Keratinocyte (primary cell): ENCODE results near the gene NT5M. TPM values are rescaled to one million over a fixed set of nuclear protein-coding genes. Genes with fewer than 3 reads are reported as not detected.

Source experiments
- DNase-seq: peaks from one replicate; pipeline ENCODE4 v3.0.0-alpha.2; 2011; ENCODE audit warnings: low read depth, missing footprints, low spot score
- FAIRE-seq: peaks from 2 replicates; lab custom pipeline; 2011; peaks lifted over from hg19 to GRCh38; lab: Jason Lieb, UNC
- H2AFZ ChIP-seq: 2 replicates; pipeline ENCODE4 v1.6.0; 2012; ENCODE audit warnings: low read length, control low read depth, inconsistent platforms; ENCODE audit not compliant: control insufficient read depth
- H3K27ac ChIP-seq: 2 replicates; pipeline ENCODE4 v1.5.1; 2011; ENCODE audit warnings: low read length; ENCODE audit not compliant: control insufficient read depth, insufficient read depth
- H3K27me3 ChIP-seq: 3 replicates; pipeline ENCODE4 v1.6.0; 2011; ENCODE audit warnings: low read length; ENCODE audit not compliant: control insufficient read depth, insufficient read depth; ENCODE audit errors: extremely low read depth
- H3K36me3 ChIP-seq, 2 experiments: 2 replicates in 1 of 2; 3 replicates in 1 of 2; pipeline ENCODE4 v1.5.1; 2011; ENCODE audit warnings: low read length in 2 of 2, mild to moderate bottlenecking in 1 of 2; ENCODE audit not compliant: control insufficient read depth in 2 of 2, insufficient read depth in 2 of 2; ENCODE audit errors: extremely low read depth in 1 of 2
- H3K4me1 ChIP-seq: 3 replicates; pipeline ENCODE4 v1.5.1; 2011; ENCODE audit warnings: low read length; ENCODE audit not compliant: control insufficient read depth, insufficient read depth; ENCODE audit errors: extremely low read depth
- H3K4me2 ChIP-seq: 3 replicates; pipeline ENCODE4 v1.6.0; 2011; ENCODE audit warnings: low read depth, low read length; ENCODE audit not compliant: control insufficient read depth, insufficient read depth; ENCODE audit errors: extremely low read depth
- H3K4me3 ChIP-seq, 3 experiments: fragments of 200-600 bp in 1 of 3; sonication (generic) in 1 of 3; 2 replicates in 2 of 3; 3 replicates in 1 of 3; pipeline ENCODE4 v1.5.1; 2011 to 2016; ENCODE audit warnings: low read length in 3 of 3, mild to moderate bottlenecking in 3 of 3, control low read depth in 2 of 3, inconsistent platforms in 1 of 3, low read depth in 1 of 3, mixed read lengths in 1 of 3, mixed run types in 1 of 3, moderate library complexity in 1 of 3; ENCODE audit not compliant: control insufficient read depth in 2 of 3, insufficient read depth in 2 of 3; ENCODE audit errors: extremely low read depth in 1 of 3
- H3K79me2 ChIP-seq: 2 replicates; pipeline ENCODE4 v1.6.0; 2012; ENCODE audit warnings: low read length; ENCODE audit not compliant: control insufficient read depth, insufficient read depth
- H3K9ac ChIP-seq: 3 replicates; pipeline ENCODE4 v1.6.0; 2011; ENCODE audit warnings: low read length; ENCODE audit not compliant: control insufficient read depth, insufficient read depth; ENCODE audit errors: extremely low read depth
- H3K9me1 ChIP-seq: 3 replicates; pipeline ENCODE4 v1.6.0; 2011; ENCODE audit warnings: low read length; ENCODE audit not compliant: control insufficient read depth, insufficient read depth; ENCODE audit errors: extremely low read depth
- H3K9me3 ChIP-seq: 2 replicates; pipeline ENCODE4 v1.5.1; 2012; ENCODE audit warnings: low read depth, low read length; ENCODE audit not compliant: control insufficient read depth
- H4K20me1 ChIP-seq: 3 replicates; pipeline ENCODE4 v1.6.0; 2011; ENCODE audit warnings: low read length; ENCODE audit not compliant: control insufficient read depth, insufficient read depth; ENCODE audit errors: extremely low read depth
- EZH2 ChIP-seq: IDR thresholded peaks from one replicate; pipeline ENCODE4 v1.6.1; 2012; ENCODE audit warnings: inconsistent platforms, mild to moderate bottlenecking, low read length, moderate library complexity
- dilution Hi-C: fragments of 300-500 bp; cut with MboI; formaldehyde crosslinking; loops from one replicate; pipeline ENCODE4 v1.7.0; 2020; ENCODE audit warnings: low sequenced_read_pairs; ENCODE audit not compliant: extremely low pct_ligation_motif_present
- polyA plus RNA-seq, 5 experiments: library from polyadenylated mRNA; depleted of rRNA in 3 of 5; stranded (reverse) in 3 of 5; stranded (forward) in 1 of 5; unstranded in 1 of 5; fragments of >200 nt; gene quantifications; 1 replicate in 1 of 5; 2 replicates in 3 of 5; 3 replicates in 1 of 5; pipeline versions ENCODE4 v1.2.1 to v1.2.3, GENCODE V29; 2011 to 2012; ENCODE audit warnings: missing spikeins in 2 of 5, low read depth in 1 of 5, low replicate concordance in 1 of 5
- TF ChIP-seq, protein P1 (sequence below), 3 experiments: IDR thresholded peaks in 1 of 3; conservative IDR thresholded peaks in 1 of 3; optimal IDR thresholded peaks in 1 of 3; 2 replicates in 2 of 3; 3 replicates in 1 of 3; pipeline versions ENCODE3 to v1.5.1; 2011; ENCODE audit warnings: low read length in 3 of 3, mild to moderate bottlenecking in 3 of 3, moderate library complexity in 2 of 3, control low read depth in 1 of 3, inconsistent platforms in 1 of 3; ENCODE audit not compliant: insufficient read depth in 2 of 3; ENCODE audit errors: extremely low read depth in 1 of 3

Gene NT5M
- polyA plus RNA-seq, 1 donor (not counting 4 experiments of a cell fraction or from before 2014, with no cell fraction given), result 0.16 TPM

DNA sequence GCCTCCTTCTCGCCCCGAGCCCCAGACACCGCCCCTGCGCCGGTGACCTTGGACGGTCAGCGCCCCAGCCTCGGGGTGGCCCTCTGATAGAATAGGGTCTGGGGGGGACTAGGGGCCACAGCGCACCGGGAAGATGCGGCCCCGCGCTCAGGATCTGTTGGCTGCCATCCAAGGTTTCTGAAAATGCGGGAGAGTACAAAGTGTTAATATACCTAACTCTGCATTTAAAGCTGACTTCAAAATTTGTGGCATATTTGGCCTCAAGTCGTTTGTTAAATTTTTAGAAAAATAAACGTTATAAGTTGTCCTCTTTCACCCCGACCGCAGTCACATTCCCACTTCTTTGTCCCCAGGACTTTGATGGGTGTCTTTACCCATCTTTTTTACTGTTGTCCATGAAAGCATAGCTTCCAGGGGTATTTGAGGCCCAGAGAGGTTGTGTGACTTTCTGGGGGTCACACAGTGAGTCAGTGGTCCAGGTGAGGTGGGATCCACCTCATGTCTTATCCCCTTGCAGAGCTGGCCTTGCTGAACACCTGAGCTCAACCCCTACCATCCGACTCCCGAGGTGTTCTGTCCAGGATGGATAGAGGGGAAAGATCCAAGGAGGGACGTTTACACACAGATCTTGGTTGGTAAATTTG is 796 bp downstream of the NT5M start:
- no peaks in the 10 kb centered on the region for H3K36me3 ChIP-seq
- no peak for DNase-seq
- peaks cover 3% of the 10 kb centered on the region for H3K27me3 ChIP-seq
- H4K20me1 ChIP-seq, result no peaks in the 10 kb centered on the region
- no peak overlapping the region for H3K9ac ChIP-seq
- peaks cover 2% of the 10 kb centered on the region for H3K4me1 ChIP-seq
- no peak for FAIRE-seq
- TF ChIP-seq, protein P1, sequence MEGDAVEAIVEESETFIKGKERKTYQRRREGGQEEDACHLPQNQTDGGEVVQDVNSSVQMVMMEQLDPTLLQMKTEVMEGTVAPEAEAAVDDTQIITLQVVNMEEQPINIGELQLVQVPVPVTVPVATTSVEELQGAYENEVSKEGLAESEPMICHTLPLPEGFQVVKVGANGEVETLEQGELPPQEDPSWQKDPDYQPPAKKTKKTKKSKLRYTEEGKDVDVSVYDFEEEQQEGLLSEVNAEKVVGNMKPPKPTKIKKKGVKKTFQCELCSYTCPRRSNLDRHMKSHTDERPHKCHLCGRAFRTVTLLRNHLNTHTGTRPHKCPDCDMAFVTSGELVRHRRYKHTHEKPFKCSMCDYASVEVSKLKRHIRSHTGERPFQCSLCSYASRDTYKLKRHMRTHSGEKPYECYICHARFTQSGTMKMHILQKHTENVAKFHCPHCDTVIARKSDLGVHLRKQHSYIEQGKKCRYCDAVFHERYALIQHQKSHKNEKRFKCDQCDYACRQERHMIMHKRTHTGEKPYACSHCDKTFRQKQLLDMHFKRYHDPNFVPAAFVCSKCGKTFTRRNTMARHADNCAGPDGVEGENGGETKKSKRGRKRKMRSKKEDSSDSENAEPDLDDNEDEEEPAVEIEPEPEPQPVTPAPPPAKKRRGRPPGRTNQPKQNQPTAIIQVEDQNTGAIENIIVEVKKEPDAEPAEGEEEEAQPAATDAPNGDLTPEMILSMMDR (optimal IDR thresholded peaks at IDR 0.05 in 1 of 3, IDR thresholded peaks at IDR 0.05 in 1 of 3, conservative IDR thresholded peaks at IDR 0.05 in 1 of 3; ENCODE audit: extremely low read depth in 1 of 3, insufficient read depth in 2 of 3, low read length in 3 of 3), result no peak
- TF ChIP-seq EZH2, result no peak
- peak overlapping the region; percentile 44 to 62 (median 58) for H3K4me3 ChIP-seq
- no peaks in the 10 kb centered on the region for H3K9me1 ChIP-seq
- H2AFZ ChIP-seq, result peak overlapping the region; percentile 36
- H3K9me3 ChIP-seq, result no peaks in the 10 kb centered on the region
- no peak overlapping the region for H3K27ac ChIP-seq
- no peaks in the 10 kb centered on the region for H3K79me2 ChIP-seq
- dilution Hi-C loops, result no loop called here
- peak overlapping the region; percentile 89 for H3K4me2 ChIP-seq

DNA sequence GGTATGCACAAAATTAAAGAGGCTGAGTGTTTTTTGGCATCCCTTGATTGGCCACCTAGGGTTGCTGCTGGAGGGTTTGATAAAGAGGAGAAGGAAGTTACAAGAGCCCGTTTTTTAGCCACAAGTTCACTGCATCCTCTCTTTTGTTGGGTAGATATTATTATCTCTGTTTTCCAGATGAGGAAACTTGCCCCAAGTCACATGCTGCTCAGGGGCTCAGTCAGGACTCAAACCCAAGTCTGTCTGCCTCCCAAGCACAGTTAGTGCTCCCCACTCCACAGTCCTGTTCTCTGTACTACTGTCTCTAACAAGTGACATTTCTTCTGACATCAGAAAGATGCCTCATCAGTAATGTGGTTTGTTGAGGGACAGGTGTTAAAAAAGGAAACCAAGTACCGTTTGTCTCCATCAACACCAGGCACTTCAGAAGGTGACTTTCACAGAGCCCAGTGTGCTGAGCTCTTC is 1.4 kb downstream of the NT5M start:
- no peaks in the 10 kb centered on the region for H4K20me1 ChIP-seq
- DNase-seq, result no peak
- H3K4me2 ChIP-seq, result no peak overlapping the region
- H3K9ac ChIP-seq, result no peak overlapping the region
- H2AFZ ChIP-seq, result no peak overlapping the region
- H3K4me3 ChIP-seq, result no peak overlapping the region
- FAIRE-seq, result no peak
- no peak overlapping the region for H3K27ac ChIP-seq
- dilution Hi-C loops, result no loop called here
- peaks cover 2% of the 10 kb centered on the region for H3K4me1 ChIP-seq
- TF ChIP-seq, protein P1 (optimal IDR thresholded peaks at IDR 0.05 in 1 of 3, IDR thresholded peaks at IDR 0.05 in 1 of 3, conservative IDR thresholded peaks at IDR 0.05 in 1 of 3; ENCODE audit: extremely low read depth in 1 of 3, insufficient read depth in 2 of 3, low read length in 3 of 3), result no peak
- no peak for TF ChIP-seq EZH2
- no peaks in the 10 kb centered on the region for H3K9me3 ChIP-seq
- no peaks in the 10 kb centered on the region for H3K9me1 ChIP-seq
- no peaks in the 10 kb centered on the region for H3K79me2 ChIP-seq
- H3K36me3 ChIP-seq, result no peaks in the 10 kb centered on the region
- peaks cover 3% of the 10 kb centered on the region for H3K27me3 ChIP-seq
